Testis (tissue), 2 donors: ENCODE measurements around the gene P2RX7.

Experiments
- CTCF ChIP-seq, 3 experiments: fragments of 450-650 bp in 2 of 3; fragments of 200-600 bp in 1 of 3; sonication (generic) in 1 of 3; IDR thresholded peaks; one replicate each; pipeline ENCODE4 v1.5.1; 2016 to 2019; ENCODE audit warnings: antibody characterized with exemption in 3 of 3, mild to moderate bottlenecking in 2 of 3, moderate library complexity in 1 of 3
- POLR2A ChIP-seq: fragments of 450-650 bp; IDR thresholded peaks from one replicate; pipeline ENCODE4 v1.6.1; 2017; ENCODE audit warnings: antibody characterized with exemption, mild to moderate bottlenecking, moderate library complexity

GRCh38 chr12:121232977-121233627, 100.4 kb downstream of the P2RX7 start:
- TF ChIP-seq CTCF (IDR thresholded peaks at IDR 0.05), result no peak
- TF ChIP-seq POLR2A, result no peak
